T-helper 2 cell treated with Interferon-gamma antibody and Interleukin-4, amounts not matched to agents 5 μg/mL and 100 μg/mL, for 36 hours (primary cell): Measurements from ENCODE around the gene CARD11.

Experiments
- DNase-seq: peaks from one replicate; pipeline ENCODE4 v3.0.0; 2021; ENCODE audit warnings: low spot score
- H3K27ac Mint-ChIP-seq: one replicate; pipeline ENCODE4 v1.8.0; 2021; ENCODE audit warnings: mild to moderate bottlenecking, mixed read lengths
- H3K27me3 Mint-ChIP-seq: one replicate; pipeline ENCODE4 v1.8.0; 2021; ENCODE audit warnings: low read depth, mixed read lengths
- H3K36me3 Mint-ChIP-seq: one replicate; pipeline ENCODE4 v1.8.0; 2021; ENCODE audit warnings: low read depth, mixed read lengths
- H3K4me1 Mint-ChIP-seq: one replicate; pipeline ENCODE4 v1.8.0; 2021; ENCODE audit warnings: low read depth, mixed read lengths
- H3K4me3 Mint-ChIP-seq: one replicate; pipeline ENCODE4 v1.8.0; 2022; ENCODE audit warnings: mild to moderate bottlenecking, moderate library complexity, mixed read lengths
- H3K9me3 Mint-ChIP-seq: one replicate; pipeline ENCODE4 v1.8.0; 2021; ENCODE audit warnings: mixed read lengths

The CARD11 gene

GRCh38 chr7:2979951-2980350 lies 63.7 kb downstream of the CARD11 start:
- peaks cover 42% of the 10 kb centered on the region for H3K36me3 Mint-ChIP-seq
- no peak overlapping the region for H3K27ac Mint-ChIP-seq
- H3K4me3 Mint-ChIP-seq: peak overlapping the region; percentile 4
- DNase-seq: no peak
- H3K9me3 Mint-ChIP-seq: no peaks in the 10 kb centered on the region
- H3K27me3 Mint-ChIP-seq: no peaks in the 10 kb centered on the region
- H3K4me1 Mint-ChIP-seq: peaks cover 55% of the 10 kb centered on the region

GRCh38 chr7:2979201-2979631 lies 64.5 kb downstream of the CARD11 start:
- Mint-ChIP-seq H3K4me1 (peaks cover 48% of the 10 kb centered on the region), H3K4me3 (peak overlapping the region; percentile 72), H3K36me3 (peaks cover 46% of the 10 kb centered on the region), H3K27ac (peak overlapping the region; percentile 92), H3K27me3 (no peaks in the 10 kb centered on the region), H3K9me3 (no peaks in the 10 kb centered on the region)
- no peak for DNase-seq

- no peaks in the 10 kb centered on the region for H3K9me3 Mint-ChIP-seq
- H3K4me3 Mint-ChIP-seq: peak overlapping the region; percentile 72
- peak; percentile 73 for DNase-seq
- H3K36me3 Mint-ChIP-seq: peaks cover 46% of the 10 kb centered on the region
- peaks cover 43% of the 10 kb centered on the region for H3K4me1 Mint-ChIP-seq
- H3K27me3 Mint-ChIP-seq: no peaks in the 10 kb centered on the region
- peak overlapping the region; percentile 92 for H3K27ac Mint-ChIP-seq
These were observed 65.3 kb downstream of the CARD11 start for GRCh38 chr7:2978408-2978807.

- Mint-ChIP-seq H3K4me3 (no peak overlapping the region), H3K4me1 (peaks cover 33% of the 10 kb centered on the region), H3K36me3 (peaks cover 44% of the 10 kb centered on the region), H3K27me3 (no peaks in the 10 kb centered on the region), H3K9me3 (no peaks in the 10 kb centered on the region), H3K27ac (no peak overlapping the region)
- DNase-seq: no peak
These were observed 67.8 kb downstream of the CARD11 start for GRCh38 chr7:2975821-2976371.

GRCh38 chr7:2974093-2974819 lies 69.4 kb downstream of the CARD11 start:
- H3K27me3 Mint-ChIP-seq: no peaks in the 10 kb centered on the region
- H3K36me3 Mint-ChIP-seq: peaks cover 38% of the 10 kb centered on the region
- no peak for DNase-seq
- H3K9me3 Mint-ChIP-seq: no peaks in the 10 kb centered on the region
- no peak overlapping the region for H3K4me3 Mint-ChIP-seq
- peaks cover 21% of the 10 kb centered on the region for H3K4me1 Mint-ChIP-seq
- no peak overlapping the region for H3K27ac Mint-ChIP-seq

GRCh38 chr7:2972835-2973161 lies 70.9 kb downstream of the CARD11 start:
- DNase-seq: no peak
- H3K4me3 Mint-ChIP-seq: no peak overlapping the region
- H3K9me3 Mint-ChIP-seq: no peaks in the 10 kb centered on the region
- H3K27ac Mint-ChIP-seq: no peak overlapping the region
- H3K36me3 Mint-ChIP-seq: peaks cover 29% of the 10 kb centered on the region
- H3K4me1 Mint-ChIP-seq: peaks cover 10% of the 10 kb centered on the region
- H3K27me3 Mint-ChIP-seq: no peaks in the 10 kb centered on the region

- Mint-ChIP-seq H3K36me3 (peaks cover 30% of the 10 kb centered on the region), H3K27me3 (no peaks in the 10 kb centered on the region), H3K4me1 (peaks cover 10% of the 10 kb centered on the region), H3K27ac (no peak overlapping the region), H3K9me3 (no peaks in the 10 kb centered on the region), H3K4me3 (peak overlapping the region; percentile 35)
- DNase-seq: no peak
These were observed 71.5 kb downstream of the CARD11 start for GRCh38 chr7:2971914-2972834.

- Mint-ChIP-seq H3K9me3 (peaks cover 11% of the 10 kb centered on the region), H3K36me3 (peaks cover 39% of the 10 kb centered on the region), H3K27me3 (no peaks in the 10 kb centered on the region), H3K4me1 (peaks cover 10% of the 10 kb centered on the region), H3K4me3 (no peak overlapping the region), H3K27ac (no peak overlapping the region)
- no peak for DNase-seq
These were observed 72.8 kb downstream of the CARD11 start for GRCh38 chr7:2970861-2971260.

GRCh38 chr7:2970307-2970664 lies 73.4 kb downstream of the CARD11 start:
- H3K36me3 Mint-ChIP-seq: peaks cover 45% of the 10 kb centered on the region
- H3K9me3 Mint-ChIP-seq: peaks cover 16% of the 10 kb centered on the region
- no peak overlapping the region for H3K4me3 Mint-ChIP-seq
- no peaks in the 10 kb centered on the region for H3K27me3 Mint-ChIP-seq
- peaks cover 10% of the 10 kb centered on the region for H3K4me1 Mint-ChIP-seq
- H3K27ac Mint-ChIP-seq: no peak overlapping the region
- DNase-seq: no peak

- peaks cover 12% of the 10 kb centered on the region for H3K4me1 Mint-ChIP-seq
- peaks cover 45% of the 10 kb centered on the region for H3K36me3 Mint-ChIP-seq
- no peak overlapping the region for H3K4me3 Mint-ChIP-seq
- H3K9me3 Mint-ChIP-seq: peaks cover 19% of the 10 kb centered on the region
- DNase-seq: no peak
- no peak overlapping the region for H3K27ac Mint-ChIP-seq
- H3K27me3 Mint-ChIP-seq: no peaks in the 10 kb centered on the region
These were observed 74.0 kb downstream of the CARD11 start for GRCh38 chr7:2969398-2970306.

- no peak overlapping the region for H3K4me3 Mint-ChIP-seq
- H3K36me3 Mint-ChIP-seq: peaks cover 47% of the 10 kb centered on the region
- peaks cover 25% of the 10 kb centered on the region for H3K9me3 Mint-ChIP-seq
- H3K4me1 Mint-ChIP-seq: peaks cover 13% of the 10 kb centered on the region
- no peak overlapping the region for H3K27ac Mint-ChIP-seq
- no peak for DNase-seq
- no peaks in the 10 kb centered on the region for H3K27me3 Mint-ChIP-seq
These were observed 74.9 kb downstream of the CARD11 start for GRCh38 chr7:2968616-2969397.

- Mint-ChIP-seq H3K9me3 (peaks cover 25% of the 10 kb centered on the region), H3K27me3 (no peaks in the 10 kb centered on the region), H3K27ac (no peak overlapping the region), H3K36me3 (peaks cover 43% of the 10 kb centered on the region), H3K4me3 (no peak overlapping the region), H3K4me1 (peaks cover 10% of the 10 kb centered on the region)
- no peak for DNase-seq
These were observed 75.5 kb downstream of the CARD11 start for GRCh38 chr7:2968176-2968575.

GRCh38 chr7:2967705-2968104 lies 76.0 kb downstream of the CARD11 start:
- H3K4me3 Mint-ChIP-seq: no peak overlapping the region
- no peak for DNase-seq
- peaks cover 10% of the 10 kb centered on the region for H3K4me1 Mint-ChIP-seq
- H3K36me3 Mint-ChIP-seq: peaks cover 45% of the 10 kb centered on the region
- peaks cover 25% of the 10 kb centered on the region for H3K9me3 Mint-ChIP-seq
- no peak overlapping the region for H3K27ac Mint-ChIP-seq
- no peaks in the 10 kb centered on the region for H3K27me3 Mint-ChIP-seq
